Esophagus muscularis mucosa (tissue), 2 donors: ENCODE results near the gene PLPPR3.

ENCODE experiments used
- POLR2A ChIP-seq: fragments of 450-650 bp; IDR thresholded peaks from one replicate; pipeline ENCODE4 v1.6.1; 2017; ENCODE audit warnings: antibody characterized with exemption, moderate library complexity, mild to moderate bottlenecking, low read depth
- POLR2AphosphoS5 ChIP-seq, 2 donors: sonication (generic); formaldehyde crosslinking; IDR thresholded peaks; one replicate each; pipeline ENCODE4 v1.6.1; 2017; ENCODE audit warnings: antibody characterized with exemption in 2 of 2

DNA sequence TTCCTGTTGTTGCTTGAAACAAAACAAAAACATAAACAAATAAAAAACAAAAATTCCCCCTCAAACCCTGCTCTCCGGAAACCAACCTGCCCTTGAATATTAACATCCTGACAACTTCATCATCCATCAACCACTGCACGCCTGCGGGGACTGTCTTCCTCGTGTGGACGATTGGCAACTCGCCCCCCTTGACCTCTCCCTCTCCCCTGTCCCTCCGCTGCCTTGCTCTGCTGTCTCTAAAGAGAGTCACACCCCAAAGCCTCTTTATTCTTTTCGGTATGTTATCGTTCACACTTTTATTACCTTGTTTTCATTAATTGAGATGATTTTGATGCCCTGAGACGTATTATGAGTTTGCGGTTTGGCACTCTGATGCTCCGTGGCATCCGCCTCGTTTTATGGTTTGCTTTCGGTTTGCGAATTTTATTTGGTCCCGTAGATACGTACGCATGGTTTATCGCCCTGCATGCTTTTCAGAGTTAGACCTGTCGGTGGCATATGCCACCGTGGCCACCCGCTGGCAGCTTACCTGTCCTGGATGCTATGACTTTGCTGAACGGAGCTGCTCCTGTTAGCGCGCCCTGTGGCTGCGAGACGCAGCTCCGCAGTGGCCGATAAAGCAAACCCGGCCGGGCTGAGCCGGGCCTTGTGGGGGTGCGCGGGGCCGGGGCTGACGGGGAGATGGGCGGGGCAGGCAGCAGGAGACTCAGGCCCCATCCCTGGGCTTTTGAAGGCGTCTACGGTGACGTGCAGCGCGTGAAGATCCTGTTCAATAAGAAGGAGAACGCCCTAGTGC, 13.9 kb downstream of the PLPPR3 start:
- TF ChIP-seq POLR2A (no peak), POLR2AphosphoS5 (IDR thresholded peaks at IDR 0.05) (no peak)
